HepG2 (cell line): Measurements from ENCODE around the gene ODAPH. TPM values are rescaled to one million over a fixed set of nuclear protein-coding genes. Genes with fewer than 3 reads are reported as not detected.
"Not testable (repeated sequence)": the region's sequence is repeated elsewhere in the genome, so short reads cannot be mapped to it uniquely, and the experiment has no call there.

Experiments
- ATAC-seq: fragments of 200-7000 bp; cut with Tn5 transposase; 3 replicates; pipeline ENCODE4 v1.9.1; 2020; ENCODE audit warnings: mild to moderate bottlenecking, moderate library complexity
- BruUV-seq: library from RNA; stranded (reverse); fragments of 400-500 nt; replicated peaks from 2 replicates; lab custom pipeline; 2021; lab: Mats Ljungman, UMichigan
- CTCF ChIA-PET: fragments of 300-600 bp; formaldehyde crosslinking; extraction: SDS; loops from one replicate; lab custom pipeline; 2021; ENCODE audit warnings: low total read pairs, inconsistent platforms, low intra/inter-chr PET ratio; lab: Yijun Ruan, JAX
- POLR2A ChIA-PET: fragments of 350-600 bp; sonication (Branson Sonifier 250); formaldehyde crosslinking; loops from one replicate; lab custom pipeline; 2020; ENCODE audit warnings: antibody characterized with exemption, inconsistent platforms; lab: Yijun Ruan, JAX
- DNase-seq: peaks from one replicate; pipeline ENCODE4 v3.0.0-alpha.2; 2015; ENCODE audit warnings: low spot score
- FAIRE-seq: peaks from 3 replicates; lab custom pipeline; 2011; peaks lifted over from hg19 to GRCh38; lab: Jason Lieb, UNC
- H2AFZ ChIP-seq: one replicate; pipeline ENCODE4 v1.6.1; 2011; ENCODE audit warnings: low read length, inconsistent platforms
- H3K27ac ChIP-seq: fragments of 300-600 bp; 3 replicates; pipeline ENCODE4 v1.8.0; 2011; ENCODE audit warnings: mixed run types, mild to moderate bottlenecking, mixed read lengths, low read length, inconsistent platforms; ENCODE audit not compliant: insufficient read depth; ENCODE audit errors: extremely low read length
- H3K27me3 ChIP-seq, 2 experiments: fragments of 200-600 bp in 1 of 2; 2 replicates in 1 of 2; 3 replicates in 1 of 2; pipeline versions ENCODE4 v1.6.0 to v1.8.0; 2011; ENCODE audit warnings: low read length in 2 of 2, mild to moderate bottlenecking in 2 of 2, moderate library complexity in 2 of 2, inconsistent platforms in 1 of 2; ENCODE audit not compliant: insufficient read depth in 2 of 2, control insufficient read depth in 1 of 2
- H3K36me3 ChIP-seq, 2 experiments: fragments of 200-600 bp in 1 of 2; replicated peaks in 1 of 2; 2 replicates in 1 of 2; 3 replicates in 1 of 2; pipeline versions ENCODE4 v1.5.1 to v1.8.0; 2011; ENCODE audit warnings: low read length in 2 of 2, inconsistent platforms in 1 of 2; ENCODE audit not compliant: insufficient read depth in 2 of 2, control insufficient read depth in 1 of 2
- H3K4me1 ChIP-seq: 2 replicates; pipeline ENCODE4 v1.5.1; 2012; ENCODE audit warnings: low read length, inconsistent platforms; ENCODE audit not compliant: insufficient read depth
- H3K4me2 ChIP-seq: 2 replicates; pipeline ENCODE4 v1.6.0; 2011; ENCODE audit warnings: low read depth, low read length, inconsistent platforms
- H3K4me3 ChIP-seq, 3 experiments: fragments of 200-600 bp in 1 of 3; sonication (generic), shearing (Covaris generic) in 1 of 3; replicated peaks in 1 of 3; 2 replicates each; pipeline ENCODE4 v1.5.1; 2011 to 2016; ENCODE audit warnings: low read length in 3 of 3, inconsistent platforms in 2 of 3, low read depth in 2 of 3, mild to moderate bottlenecking in 2 of 3, control low read depth in 1 of 3, mixed read lengths in 1 of 3; ENCODE audit not compliant: insufficient read depth in 1 of 3
- H3K79me2 ChIP-seq: one replicate; pipeline ENCODE4 v1.6.1; 2011; ENCODE audit warnings: low read length, inconsistent platforms; ENCODE audit not compliant: insufficient read depth
- H3K9ac ChIP-seq: 2 replicates; pipeline ENCODE4 v1.6.0; 2011; ENCODE audit warnings: mild to moderate bottlenecking, low read depth, low read length, inconsistent platforms; ENCODE audit not compliant: insufficient read depth
- H3K9me3 ChIP-seq: 2 replicates; pipeline ENCODE4 v1.5.1; 2012; ENCODE audit warnings: mild to moderate bottlenecking, low read length
- H4K20me1 ChIP-seq: 2 replicates; pipeline ENCODE4 v1.6.0; 2011; ENCODE audit warnings: inconsistent platforms, mild to moderate bottlenecking, low read length, moderate library complexity; ENCODE audit not compliant: insufficient read depth
- DZIP1 ChIP-seq: sonication (generic); formaldehyde crosslinking; IDR thresholded peaks from 2 replicates; pipeline ENCODE4 v1.5.0; 2020; ENCODE audit warnings: mild to moderate bottlenecking, missing genetic modification reagents
- FOXA1 ChIP-seq, 2 experiments: fragments of 450-650 bp in 1 of 2; sonication (generic) in 1 of 2; formaldehyde crosslinking in 1 of 2; IDR thresholded peaks; 2 replicates each; pipeline versions ENCODE4 v1.4.0 to v1.6.1; 2016 to 2020; ENCODE audit warnings: missing genetic modification reagents in 1 of 2
- WGBS: methylation state at CpG from one replicate; pipeline ENCODE4 v1.1.6; 2017; ENCODE audit warnings: low lambda C conversion rate; 5-methylcytosine and 5-hydroxymethylcytosine counted together
- in situ Hi-C: cut with HindIII; loops from 2 replicates; pipeline ENCODE4 v1.10.0; 2017; ENCODE audit warnings: low pct_unique_long_range_greater_than_20kb; ENCODE audit not compliant: extremely low pct_ligation_motif_present
- intact Hi-C: fragments of 100-400 bp; cut with micrococcal nuclease; formaldehyde crosslinking; loops from one replicate; pipeline ENCODE4 v1.10.0; 2022; ENCODE audit not compliant: unreplicated experiment
- polyA plus RNA-seq, 8 experiments: library from polyadenylated mRNA; depleted of rRNA in 3 of 8; stranded (reverse) in 7 of 8; unstranded in 1 of 8; fragments of >200 nt; fragmentation: Illumina TruSeq in 4 of 8; extraction: Trizol in 4 of 8; gene quantifications; 2 replicates each; pipeline versions ENCODE4 v1.2.1 to v1.2.3, GENCODE V29; 2011 to 2016; ENCODE audit warnings: low read depth in 4 of 8, missing spikeins in 1 of 8, mixed read lengths in 1 of 8; ENCODE audit not compliant: insufficient read depth in 1 of 8
- total RNA-seq, 5 experiments: library from RNA; depleted of rRNA; stranded (reverse); fragments of >200 nt; fragmentation: Illumina TruSeq; extraction: Trizol; gene quantifications; 2 replicates each; pipeline ENCODE4 v1.2.3, GENCODE V29; 2016; ENCODE audit warnings: low read depth in 1 of 5
- TF ChIP-seq, protein P1 (sequence below): sonication (generic); formaldehyde crosslinking; IDR thresholded peaks from 2 replicates; pipeline ENCODE4 v1.5.0; 2020; ENCODE audit warnings: missing genetic modification reagents
- TF ChIP-seq, protein P2 (sequence below): sonication (generic); formaldehyde crosslinking; IDR thresholded peaks from 2 replicates; pipeline ENCODE4 v1.5.0; 2020; ENCODE audit warnings: mild to moderate bottlenecking, missing genetic modification reagents, moderate library complexity

The ODAPH gene
- total and polyA plus RNA-seq, 2 of the 13 experiments (the other 11 are each of a cell fraction or from before 2014, with no cell fraction given) = 0.50 TPM; not detected in 1

- TF ChIP-seq, protein P1, sequence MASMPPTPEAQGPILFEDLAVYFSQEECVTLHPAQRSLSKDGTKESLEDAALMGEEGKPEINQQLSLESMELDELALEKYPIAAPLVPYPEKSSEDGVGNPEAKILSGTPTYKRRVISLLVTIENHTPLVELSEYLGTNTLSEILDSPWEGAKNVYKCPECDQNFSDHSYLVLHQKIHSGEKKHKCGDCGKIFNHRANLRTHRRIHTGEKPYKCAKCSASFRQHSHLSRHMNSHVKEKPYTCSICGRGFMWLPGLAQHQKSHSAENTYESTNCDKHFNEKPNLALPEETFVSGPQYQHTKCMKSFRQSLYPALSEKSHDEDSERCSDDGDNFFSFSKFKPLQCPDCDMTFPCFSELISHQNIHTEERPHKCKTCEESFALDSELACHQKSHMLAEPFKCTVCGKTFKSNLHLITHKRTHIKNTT = no peak
- TF ChIP-seq DZIP1 = no peak
- no peak for TF ChIP-seq FOXA1 (IDR thresholded peaks at IDR 0.05)
- peak; percentile 55 for TF ChIP-seq FOXA1 (CRISPR knock-in tag; IDR thresholded peaks at IDR 0.05)
- TF ChIP-seq, protein P2, sequence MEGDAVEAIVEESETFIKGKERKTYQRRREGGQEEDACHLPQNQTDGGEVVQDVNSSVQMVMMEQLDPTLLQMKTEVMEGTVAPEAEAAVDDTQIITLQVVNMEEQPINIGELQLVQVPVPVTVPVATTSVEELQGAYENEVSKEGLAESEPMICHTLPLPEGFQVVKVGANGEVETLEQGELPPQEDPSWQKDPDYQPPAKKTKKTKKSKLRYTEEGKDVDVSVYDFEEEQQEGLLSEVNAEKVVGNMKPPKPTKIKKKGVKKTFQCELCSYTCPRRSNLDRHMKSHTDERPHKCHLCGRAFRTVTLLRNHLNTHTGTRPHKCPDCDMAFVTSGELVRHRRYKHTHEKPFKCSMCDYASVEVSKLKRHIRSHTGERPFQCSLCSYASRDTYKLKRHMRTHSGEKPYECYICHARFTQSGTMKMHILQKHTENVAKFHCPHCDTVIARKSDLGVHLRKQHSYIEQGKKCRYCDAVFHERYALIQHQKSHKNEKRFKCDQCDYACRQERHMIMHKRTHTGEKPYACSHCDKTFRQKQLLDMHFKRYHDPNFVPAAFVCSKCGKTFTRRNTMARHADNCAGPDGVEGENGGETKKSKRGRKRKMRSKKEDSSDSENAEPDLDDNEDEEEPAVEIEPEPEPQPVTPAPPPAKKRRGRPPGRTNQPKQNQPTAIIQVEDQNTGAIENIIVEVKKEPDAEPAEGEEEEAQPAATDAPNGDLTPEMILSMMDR (CRISPR knock-in tag) = 0 out of 2 replicates have a peak, but pooled peaks have one; percentile 12
Measured at GRCh38 chr4:75555294-75556164, at the start of gene ODAPH (continued).

GRCh38 chr4:75509592-75509991 is 46.3 kb upstream of the ODAPH start:
- POLR2A ChIA-PET, CTCF ChIA-PET: not testable (repeated sequence)
- WGBS = 89% methylated on average over 4 of the region's 4 CpGs

More at GRCh38 chr4:75509592-75509991, 46.3 kb upstream of the ODAPH start:
- FAIRE-seq, H4K20me1 ChIP-seq, H3K36me3 ChIP-seq, H3K9ac ChIP-seq, H3K4me3 ChIP-seq, H3K27ac ChIP-seq, BruUV-seq, DNase-seq, H2AFZ ChIP-seq, intact Hi-C loops, H3K9me3 ChIP-seq, ATAC-seq, H3K27me3 ChIP-seq, in situ Hi-C loops, H3K4me2 ChIP-seq: not testable (repeated sequence)
- peaks cover 66% of the 10 kb centered on the region for H3K4me1 ChIP-seq
- peaks cover 52% of the 10 kb centered on the region for H3K79me2 ChIP-seq
